Islet of Langerhans (tissue), 1 donor: Measurements from ENCODE around the gene CHST8.
"Not testable (repeated sequence)": the region's sequence is repeated elsewhere in the genome, so short reads cannot be mapped to it uniquely, and the experiment has no call there.

Experiments used
- FAIRE-seq: peaks from one replicate; lab custom pipeline; 2011; peaks lifted over from hg19 to GRCh38; lab: Jason Lieb, UNC

The CHST8 gene

DNA sequence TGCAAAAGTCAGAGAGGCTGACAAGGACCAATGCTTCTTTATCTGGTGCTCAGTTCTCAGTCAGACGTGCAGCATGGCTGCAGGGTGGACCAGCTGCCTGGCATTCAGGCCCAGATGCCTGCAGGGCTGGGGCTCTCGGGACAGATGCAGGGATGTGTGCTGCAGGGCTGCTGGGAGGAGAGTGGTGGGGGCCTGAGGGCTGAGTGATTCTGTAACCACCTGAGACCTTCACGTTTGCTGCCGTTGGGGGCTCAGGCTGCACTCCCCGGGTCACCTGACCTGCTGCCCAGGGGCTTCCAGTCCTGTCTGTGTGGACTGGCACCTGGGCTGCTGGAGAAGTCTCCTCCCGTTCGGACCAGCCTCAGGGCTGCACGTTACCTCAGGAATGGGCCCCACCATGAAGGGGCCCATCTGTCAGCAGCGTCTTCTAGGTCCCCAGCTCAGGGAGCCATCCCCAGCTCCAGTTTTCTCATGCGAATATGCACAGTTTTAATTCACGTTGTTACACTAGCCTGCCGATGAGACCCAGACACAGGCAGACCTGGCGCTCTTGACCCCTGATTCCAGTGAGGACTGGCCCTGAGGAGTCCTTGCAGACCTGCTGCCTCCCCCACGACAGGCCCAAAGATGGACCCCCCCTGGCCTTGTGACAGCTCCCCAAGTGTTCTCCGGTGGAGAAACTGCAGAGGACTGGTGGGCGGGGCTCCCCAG is 191.8 kb downstream of the CHST8 start:
- FAIRE-seq, result no peak

DNA sequence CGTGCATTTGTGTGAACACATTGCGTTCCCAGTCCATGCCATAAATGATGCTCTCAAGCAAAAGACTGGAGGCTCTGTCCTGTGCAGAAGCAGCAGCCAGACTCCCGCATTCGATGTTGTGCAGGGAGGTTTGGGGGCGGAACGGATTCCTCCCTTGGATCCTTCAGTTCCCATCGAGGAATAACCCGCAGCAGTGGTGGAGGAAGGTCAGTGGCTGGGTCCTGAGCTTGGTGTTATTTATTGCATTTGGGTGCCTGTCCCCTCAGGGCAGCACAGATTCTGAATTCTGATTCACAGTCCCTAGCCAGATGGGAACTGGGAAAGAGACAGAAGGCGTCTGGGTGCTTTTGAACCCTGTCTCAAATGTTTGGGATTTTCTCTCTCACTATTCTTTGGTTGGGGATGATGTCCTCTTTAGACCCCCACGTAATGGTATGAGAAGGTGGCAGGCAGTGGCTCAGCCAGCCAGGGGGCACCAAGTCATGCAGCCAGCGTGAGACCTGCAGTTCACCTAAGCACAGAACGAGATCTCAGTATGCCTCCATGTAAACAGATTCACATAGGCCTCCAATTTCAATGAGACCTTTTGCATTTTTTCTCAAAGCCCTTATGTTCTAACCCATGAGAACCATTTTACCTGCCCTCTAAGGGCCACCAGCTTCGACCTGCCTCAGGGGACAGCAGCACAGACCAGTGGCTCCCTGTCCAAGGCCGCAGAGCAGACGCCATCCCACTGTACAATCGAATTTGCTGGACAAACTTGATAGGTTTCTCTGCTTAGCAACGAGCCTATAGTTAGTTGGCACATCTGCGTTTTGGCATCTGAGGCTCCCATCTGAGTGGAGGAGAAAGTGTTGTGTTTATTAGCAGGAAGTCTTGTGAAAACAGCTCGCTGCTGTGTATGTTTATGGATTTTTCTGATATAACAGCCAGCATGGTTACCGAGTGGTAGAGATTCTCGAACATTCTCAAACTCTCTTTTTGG is 192.7 kb downstream of the CHST8 start:
- FAIRE-seq, result no peak

DNA sequence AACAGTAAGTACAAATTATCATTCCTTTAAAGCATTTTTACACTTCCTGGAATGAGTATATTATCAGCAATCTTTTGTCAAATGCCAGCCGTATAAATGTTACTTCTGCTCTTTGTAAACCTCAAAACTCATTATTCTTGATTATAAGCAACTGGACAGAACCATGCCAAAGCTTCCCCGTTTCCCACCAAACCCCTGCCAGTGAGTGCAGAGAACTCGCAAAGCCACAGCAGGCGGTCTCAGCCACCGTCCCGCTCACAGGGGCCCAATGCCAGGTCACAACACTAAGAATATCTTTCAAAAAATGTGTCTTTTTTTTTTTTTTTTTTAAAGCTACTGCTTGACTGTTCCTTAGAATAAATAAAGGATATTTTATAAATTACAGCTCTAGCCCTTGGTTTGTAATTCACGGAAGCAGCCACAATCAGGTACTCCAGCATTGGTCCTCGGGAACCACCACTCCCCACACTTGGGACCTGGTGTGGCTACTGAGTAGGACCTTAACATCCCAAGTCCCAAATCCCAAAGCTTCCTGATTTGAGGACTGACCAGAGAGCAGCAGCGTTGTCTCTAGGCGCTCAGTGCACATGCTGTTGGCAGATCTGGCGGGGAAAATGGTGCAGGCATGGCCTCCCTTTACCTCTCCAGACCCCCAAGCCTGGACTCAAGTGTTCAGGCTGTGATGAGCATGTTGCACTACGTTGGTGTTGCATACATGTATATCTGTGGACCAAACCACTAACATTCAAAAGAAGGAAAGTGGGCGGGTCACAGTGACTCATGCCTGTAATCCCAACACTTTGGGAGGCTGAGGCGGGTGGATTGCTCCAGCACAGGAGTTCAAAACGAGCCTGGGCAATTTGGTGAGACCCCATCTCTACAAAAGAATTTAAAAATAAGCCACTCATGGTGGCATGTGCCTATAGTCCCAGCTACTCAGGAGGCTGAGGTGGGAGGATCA is 193.9 kb downstream of the CHST8 start:
- FAIRE-seq, result no peak

DNA sequence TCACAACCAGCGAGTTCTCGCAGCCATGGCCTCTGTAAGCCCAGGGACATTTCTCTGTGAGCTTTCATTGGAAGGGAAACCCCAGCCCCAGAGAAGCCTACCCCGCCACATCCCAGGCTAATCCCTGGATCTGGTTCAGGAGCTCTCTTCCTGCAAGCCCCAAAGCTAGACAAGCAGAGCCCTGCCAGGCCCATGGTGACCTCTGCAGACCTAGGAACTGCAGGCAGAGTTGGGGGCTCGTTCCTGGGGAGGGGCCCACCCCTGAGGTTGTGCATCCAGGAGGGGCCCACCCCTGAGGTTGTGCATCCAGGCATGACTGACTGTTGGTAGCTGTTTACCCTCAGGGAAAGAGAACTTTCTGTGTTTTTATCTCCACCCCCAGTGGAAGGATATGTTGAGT is 196.7 kb downstream of the CHST8 start:
- no peak for FAIRE-seq

DNA sequence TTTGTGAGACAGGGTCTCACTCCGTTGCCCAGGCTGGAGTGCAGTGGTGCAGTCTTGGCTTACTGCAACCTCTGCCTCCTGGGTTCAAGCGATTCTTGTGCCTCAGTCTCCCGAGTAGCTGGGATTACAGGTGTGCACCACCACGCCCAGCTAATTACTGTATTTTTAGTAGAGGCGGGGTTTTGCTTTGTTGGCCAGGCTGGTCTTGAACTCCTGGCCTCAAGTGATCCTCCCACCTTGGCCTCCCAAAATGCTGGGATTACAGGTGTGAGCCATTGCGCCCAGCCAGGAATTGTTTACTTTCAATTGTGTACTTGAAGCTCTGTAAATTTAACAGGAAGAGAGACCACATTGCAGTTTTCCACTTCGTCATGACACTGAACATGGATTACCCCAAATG is 197.3 kb downstream of the CHST8 start:
- not testable (repeated sequence) for FAIRE-seq

DNA sequence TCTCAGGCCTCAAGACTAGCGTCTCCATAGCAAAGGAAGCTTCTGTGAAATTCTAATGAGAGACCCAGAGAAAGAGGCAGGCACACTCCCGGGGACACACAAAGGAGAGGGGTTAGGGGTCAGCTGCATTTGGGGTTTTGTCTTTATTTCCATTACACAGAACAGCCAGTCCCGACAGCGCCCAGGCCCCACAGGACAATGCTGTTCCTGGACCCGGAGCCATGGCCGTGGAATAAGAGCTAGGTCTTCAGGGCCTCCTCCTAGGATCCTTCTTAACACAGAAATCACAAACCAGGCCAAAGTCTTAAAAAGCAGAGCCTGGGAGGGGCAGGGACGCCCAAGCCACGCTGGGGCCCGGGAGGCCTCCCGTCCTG is 197.7 kb downstream of the CHST8 start:
- FAIRE-seq, result no peak

DNA sequence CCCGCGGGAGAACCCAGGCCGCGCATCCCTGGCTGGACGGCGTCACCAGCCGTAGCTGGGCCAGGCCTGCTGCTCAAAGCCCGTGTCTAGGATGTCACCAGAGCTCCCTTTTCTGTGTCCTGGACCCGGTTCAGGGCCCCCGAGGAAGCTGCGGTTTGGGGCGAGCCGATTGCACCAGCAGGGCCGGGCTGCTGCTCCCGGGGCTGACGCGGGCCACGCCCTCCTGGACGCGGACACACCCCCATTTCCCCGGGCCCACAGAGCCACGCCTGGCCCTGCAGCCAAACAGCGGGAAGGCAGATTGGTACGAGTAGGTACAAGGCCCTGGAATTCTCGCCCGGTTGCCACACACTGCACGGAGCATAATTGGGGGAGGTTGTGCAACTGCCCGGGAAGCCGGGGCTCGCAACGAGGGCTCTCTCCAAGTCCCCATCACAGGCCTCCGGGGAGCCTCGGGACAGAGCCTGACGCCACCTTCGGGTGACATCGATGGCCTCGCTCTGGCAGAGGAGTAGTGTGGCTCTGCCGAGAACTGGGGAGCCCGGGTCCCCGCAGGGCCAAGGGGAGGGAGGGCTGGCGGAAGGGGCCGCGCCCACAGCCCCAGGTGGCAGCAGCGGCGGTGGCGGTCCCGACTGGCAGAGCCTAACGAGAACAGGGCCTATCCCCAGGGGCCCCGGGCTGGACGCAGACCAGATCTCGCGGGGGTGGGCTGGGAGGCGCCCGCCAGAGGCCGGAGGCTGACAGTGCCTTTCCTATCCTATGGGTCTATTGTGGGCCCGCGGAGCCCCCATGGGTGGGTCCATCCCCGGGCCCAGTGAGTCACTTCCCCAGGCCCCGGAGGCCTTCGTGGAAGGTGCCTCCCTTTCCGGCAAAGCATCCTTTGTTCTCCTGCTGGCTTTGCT is 198.4 kb downstream of the CHST8 start:
- no peak for FAIRE-seq

DNA sequence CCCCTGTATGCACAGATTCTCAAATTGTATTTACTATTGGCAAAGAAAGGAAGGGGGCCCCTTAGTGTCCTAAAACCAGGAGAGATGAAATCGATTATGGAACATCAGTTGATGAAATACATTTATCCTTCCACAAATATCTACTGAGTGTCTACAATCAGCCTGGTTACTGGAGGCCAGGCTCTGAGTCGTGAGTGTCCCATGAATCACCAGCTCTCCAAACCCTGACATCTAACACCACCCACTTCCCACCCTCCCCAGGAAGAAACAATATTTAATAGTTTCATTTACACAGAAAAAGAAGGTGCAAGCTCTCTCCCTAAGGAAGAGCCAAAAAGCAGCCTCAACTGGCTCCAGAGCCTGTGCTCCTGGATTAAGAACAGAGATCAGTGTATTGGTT is 200.1 kb downstream of the CHST8 start:
- FAIRE-seq, result no peak
